HCT116 (cell line): Measurements from ENCODE around the gene POLR3A.

ENCODE experiments used
- EZH2 ChIP-seq: fragments of 200-600 bp; sonication (generic); IDR thresholded peaks from 2 replicates; pipeline ENCODE4 v1.6.1; 2017; ENCODE audit warnings: antibody characterized with exemption, mixed run types
- POLR2A ChIP-seq: IDR thresholded peaks from 2 replicates; pipeline ENCODE4 v1.7.0; 2011; ENCODE audit warnings: borderline replicate concordance; ENCODE audit not compliant: insufficient read depth, insufficient read length; ENCODE audit errors: extremely low read depth
- YY1 ChIP-seq: IDR thresholded peaks from 2 replicates; pipeline ENCODE4 v1.6.1; 2011; ENCODE audit warnings: low read length, low read depth, moderate library complexity, mild to moderate bottlenecking; ENCODE audit not compliant: insufficient replicate concordance; ENCODE audit errors: extremely low read depth
- ZNF274 ChIP-seq: fragments of 200-500 bp; sonication (Bioruptor generic); IDR thresholded peaks from 2 replicates; pipeline ENCODE4 v1.6.1; 2014; ENCODE audit warnings: mild to moderate bottlenecking, low read depth, low read length, inconsistent platforms
- TF ChIP-seq, protein P1 (sequence below), 3 experiments: fragments of 200-600 bp in 1 of 3; sonication (generic) in 1 of 3; IDR thresholded peaks in 2 of 3; conservative IDR thresholded peaks in 1 of 3; 2 replicates each; pipeline ENCODE4 v1.5.1; 2012 to 2017; ENCODE audit warnings: low read depth in 2 of 3, low read length in 2 of 3, antibody characterized with exemption in 1 of 3, borderline replicate concordance in 1 of 3, control low read depth in 1 of 3, mild to moderate bottlenecking in 1 of 3, mixed read lengths in 1 of 3, mixed run types in 1 of 3, moderate library complexity in 1 of 3; ENCODE audit not compliant: insufficient read depth in 1 of 3

DNA sequence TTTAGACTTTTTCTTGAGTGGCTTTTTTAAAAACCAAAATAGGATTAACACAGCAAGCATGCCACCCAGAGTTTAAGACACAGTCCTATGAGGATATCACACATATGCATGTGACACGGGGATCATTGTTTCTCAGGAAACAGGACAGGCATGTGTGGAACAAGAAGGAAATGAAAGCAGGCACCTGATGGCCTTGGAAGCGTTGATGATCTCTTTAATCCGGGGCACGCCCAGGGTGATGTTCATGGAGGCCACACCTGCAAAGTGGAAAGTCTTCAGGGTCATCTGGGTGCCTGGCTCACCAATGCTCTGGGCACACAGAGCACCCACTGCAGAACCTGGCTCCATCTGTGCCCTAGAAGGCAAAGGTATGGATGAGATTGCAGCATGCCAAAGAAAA, 44.3 kb downstream of the POLR3A start:
- no peak for TF ChIP-seq EZH2
- TF ChIP-seq, protein P1, sequence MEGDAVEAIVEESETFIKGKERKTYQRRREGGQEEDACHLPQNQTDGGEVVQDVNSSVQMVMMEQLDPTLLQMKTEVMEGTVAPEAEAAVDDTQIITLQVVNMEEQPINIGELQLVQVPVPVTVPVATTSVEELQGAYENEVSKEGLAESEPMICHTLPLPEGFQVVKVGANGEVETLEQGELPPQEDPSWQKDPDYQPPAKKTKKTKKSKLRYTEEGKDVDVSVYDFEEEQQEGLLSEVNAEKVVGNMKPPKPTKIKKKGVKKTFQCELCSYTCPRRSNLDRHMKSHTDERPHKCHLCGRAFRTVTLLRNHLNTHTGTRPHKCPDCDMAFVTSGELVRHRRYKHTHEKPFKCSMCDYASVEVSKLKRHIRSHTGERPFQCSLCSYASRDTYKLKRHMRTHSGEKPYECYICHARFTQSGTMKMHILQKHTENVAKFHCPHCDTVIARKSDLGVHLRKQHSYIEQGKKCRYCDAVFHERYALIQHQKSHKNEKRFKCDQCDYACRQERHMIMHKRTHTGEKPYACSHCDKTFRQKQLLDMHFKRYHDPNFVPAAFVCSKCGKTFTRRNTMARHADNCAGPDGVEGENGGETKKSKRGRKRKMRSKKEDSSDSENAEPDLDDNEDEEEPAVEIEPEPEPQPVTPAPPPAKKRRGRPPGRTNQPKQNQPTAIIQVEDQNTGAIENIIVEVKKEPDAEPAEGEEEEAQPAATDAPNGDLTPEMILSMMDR (IDR thresholded peaks at IDR 0.05 in 2 of 3, conservative IDR thresholded peaks at IDR 0.05 in 1 of 3; ENCODE audit: borderline replicate concordance in 1 of 3, insufficient read depth in 1 of 3, low read depth in 2 of 3, low read length in 2 of 3) = no peak
- no peak for TF ChIP-seq POLR2A
- no peak for TF ChIP-seq YY1
- no peak for TF ChIP-seq ZNF274
